Measurements from ENCODE around the gene ZFP64. TPM values are rescaled to one million over a fixed set of nuclear protein-coding genes. Genes with fewer than 3 reads are reported as not detected.
"Not testable (repeated sequence)": the region's sequence is repeated elsewhere in the genome, so short reads cannot be mapped to it uniquely, and the experiment has no call there.

Gene ZFP64
- total and polyA plus RNA-seq, 4 donors: 10.8 to 22.0 (median 14.6) TPM

- H3K4me3 ChIP-seq (ENCODE audit: low read depth, low read length): no peak overlapping the region
- 80% methylated on average over 2 of the region's 3 CpGs for WGBS (ENCODE audit: insufficient coverage)
- no peaks in the 10 kb centered on the region for H3K9me3 ChIP-seq (ENCODE audit: control insufficient read depth, insufficient read depth, low read length)
- H3K4me1 ChIP-seq (ENCODE audit: control insufficient read depth, insufficient read depth, low read length): no peaks in the 10 kb centered on the region
- H3K36me3 ChIP-seq (ENCODE audit: control insufficient read depth, insufficient read depth, low read length): no peaks in the 10 kb centered on the region
- no peaks in the 10 kb centered on the region for H3K27me3 ChIP-seq (ENCODE audit: control insufficient read depth, insufficient read depth, low read length)
- no peak for DNase-seq (ENCODE audit: low read depth in 4 of 6, low spot score in 6 of 6)
- H3K27ac ChIP-seq (ENCODE audit: low read depth, low read length): no peak overlapping the region
Measured at GRCh38 chr20:52226370-52226769, 34.8 kb upstream of the ZFP64 start.

GRCh38 chr20:52224920-52225319 lies 33.3 kb upstream of the ZFP64 start:
- Histone ChIP-seq H3K27ac (ENCODE audit: low read depth, low read length) (no peak overlapping the region), H3K27me3 (ENCODE audit: control insufficient read depth, insufficient read depth, low read length) (no peaks in the 10 kb centered on the region), H3K36me3 (ENCODE audit: control insufficient read depth, insufficient read depth, low read length) (no peaks in the 10 kb centered on the region), H3K4me3 (ENCODE audit: low read depth, low read length) (no peak overlapping the region), H3K4me1 (ENCODE audit: control insufficient read depth, insufficient read depth, low read length) (no peaks in the 10 kb centered on the region), H3K9me3 (ENCODE audit: control insufficient read depth, insufficient read depth, low read length) (no peaks in the 10 kb centered on the region)
- no peak for DNase-seq (ENCODE audit: low read depth in 4 of 6, low spot score in 6 of 6)
- WGBS (ENCODE audit: insufficient coverage): 33% methylated on average over 1 of the region's 3 CpGs

DNA sequence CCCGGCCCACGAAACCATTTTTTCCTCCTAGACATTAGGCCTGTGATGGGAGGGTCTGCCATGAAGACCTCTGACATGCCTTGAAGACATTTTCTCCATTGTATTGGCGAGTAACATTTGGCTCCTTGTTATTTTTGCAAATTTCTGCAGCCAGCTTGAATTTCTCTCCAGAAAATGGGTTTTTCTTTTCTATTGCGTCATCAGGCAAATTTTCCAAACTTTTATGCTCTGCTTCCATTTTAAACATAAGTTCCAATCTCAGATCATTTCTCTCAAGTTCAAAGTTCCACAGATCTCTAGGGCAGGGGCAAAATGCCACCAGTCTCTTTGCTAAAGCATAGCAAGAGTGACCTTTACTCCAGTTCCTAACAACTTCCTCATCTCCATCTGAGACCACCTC lies 29.8 kb upstream of the ZFP64 start:
- H3K36me3 ChIP-seq (ENCODE audit: control insufficient read depth, insufficient read depth, low read length); DNase-seq (ENCODE audit: low read depth in 4 of 6, low spot score in 6 of 6); H3K27ac ChIP-seq (ENCODE audit: low read depth, low read length); H3K4me3 ChIP-seq (ENCODE audit: low read depth, low read length); H3K27me3 ChIP-seq (ENCODE audit: control insufficient read depth, insufficient read depth, low read length); H3K9me3 ChIP-seq (ENCODE audit: control insufficient read depth, insufficient read depth, low read length); H3K4me1 ChIP-seq (ENCODE audit: control insufficient read depth, insufficient read depth, low read length): not testable (repeated sequence)
- WGBS (ENCODE audit: insufficient coverage): 96% methylated on average over 4 of the region's 4 CpGs

DNA sequence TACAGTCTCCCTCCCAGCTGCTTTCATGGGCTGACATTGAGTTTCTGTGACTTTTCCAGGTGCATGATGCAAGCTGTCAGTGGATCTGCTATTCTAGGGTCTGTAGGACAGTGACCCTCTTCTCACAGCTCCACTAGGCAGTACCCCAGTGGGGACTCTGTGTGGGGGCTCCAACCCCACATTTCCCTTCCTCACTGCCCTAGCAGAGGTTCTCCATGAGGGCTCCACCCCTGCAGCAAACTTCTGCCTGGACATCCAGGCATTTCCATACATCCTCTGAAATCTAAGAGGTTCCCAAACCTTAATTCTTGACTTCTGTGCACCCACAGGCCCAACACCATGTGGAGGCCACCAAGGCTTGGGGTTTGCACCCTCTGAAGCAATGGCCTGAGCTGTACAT lies 29.3 kb upstream of the ZFP64 start:
- not testable (repeated sequence) for H3K27ac ChIP-seq (ENCODE audit: low read depth, low read length); DNase-seq (ENCODE audit: low read depth in 4 of 6, low spot score in 6 of 6); H3K4me3 ChIP-seq (ENCODE audit: low read depth, low read length); H3K36me3 ChIP-seq (ENCODE audit: control insufficient read depth, insufficient read depth, low read length); H3K27me3 ChIP-seq (ENCODE audit: control insufficient read depth, insufficient read depth, low read length); H3K4me1 ChIP-seq (ENCODE audit: control insufficient read depth, insufficient read depth, low read length); H3K9me3 ChIP-seq (ENCODE audit: control insufficient read depth, insufficient read depth, low read length)

- Histone ChIP-seq H3K36me3 (ENCODE audit: control insufficient read depth, insufficient read depth, low read length) (no peaks in the 10 kb centered on the region), H3K27me3 (ENCODE audit: control insufficient read depth, insufficient read depth, low read length) (no peaks in the 10 kb centered on the region), H3K27ac (ENCODE audit: low read depth, low read length) (no peak overlapping the region), H3K4me3 (ENCODE audit: low read depth, low read length) (no peak overlapping the region), H3K4me1 (ENCODE audit: control insufficient read depth, insufficient read depth, low read length) (no peaks in the 10 kb centered on the region), H3K9me3 (ENCODE audit: control insufficient read depth, insufficient read depth, low read length) (peaks cover 3% of the 10 kb centered on the region)
- 75% methylated on average over 5 of the region's 9 CpGs for WGBS (ENCODE audit: insufficient coverage)
- no peak for DNase-seq (ENCODE audit: low read depth in 4 of 6, low spot score in 6 of 6)
Measured at GRCh38 chr20:52219441-52219840, 27.9 kb upstream of the ZFP64 start.

DNA sequence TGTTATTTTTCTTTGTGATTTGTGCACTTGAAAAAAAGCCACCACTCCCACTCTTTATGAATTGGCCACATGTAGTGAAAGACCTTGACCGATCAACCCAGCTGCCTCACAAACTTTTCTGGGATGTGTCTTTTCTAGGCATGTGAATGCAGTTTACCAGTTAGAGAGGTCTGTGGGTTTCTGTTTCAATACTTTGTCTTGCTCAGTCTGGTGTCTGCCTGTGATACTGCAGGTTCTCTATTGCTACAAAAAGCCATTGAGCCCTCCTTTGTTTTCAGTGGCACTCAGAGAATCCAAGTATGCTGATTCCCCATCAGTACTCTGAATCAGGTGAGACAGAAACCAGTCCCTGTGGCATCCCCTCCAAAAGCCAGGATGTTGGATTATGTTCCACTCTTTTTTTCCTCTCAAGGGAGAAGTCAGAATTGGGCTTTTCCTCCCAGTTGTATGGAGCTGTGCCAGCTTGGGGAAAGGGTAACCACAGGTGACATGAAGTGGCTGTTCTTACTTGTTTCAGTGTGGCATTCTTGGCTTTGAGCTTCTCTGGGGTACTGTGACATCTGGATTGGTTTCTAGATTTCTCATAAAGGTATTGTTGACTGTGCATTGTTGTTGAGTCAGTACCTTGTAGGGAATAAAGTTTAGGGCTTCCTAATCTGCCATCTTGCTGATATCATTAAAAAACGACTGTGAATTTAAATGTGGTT lies 26.3 kb upstream of the ZFP64 start:
- no peaks in the 10 kb centered on the region for H3K36me3 ChIP-seq (ENCODE audit: control insufficient read depth, insufficient read depth, low read length)
- no peak for DNase-seq (ENCODE audit: low read depth in 4 of 6, low spot score in 6 of 6)
- no CpG with 5 or more reads among the region's 2 CpGs for WGBS (ENCODE audit: insufficient coverage)
- H3K4me1 ChIP-seq (ENCODE audit: control insufficient read depth, insufficient read depth, low read length): no peaks in the 10 kb centered on the region
- H3K27ac ChIP-seq (ENCODE audit: low read depth, low read length): no peak overlapping the region
- H3K9me3 ChIP-seq (ENCODE audit: control insufficient read depth, insufficient read depth, low read length): peaks cover 3% of the 10 kb centered on the region
- no peak overlapping the region for H3K4me3 ChIP-seq (ENCODE audit: low read depth, low read length)
- no peaks in the 10 kb centered on the region for H3K27me3 ChIP-seq (ENCODE audit: control insufficient read depth, insufficient read depth, low read length)

GRCh38 chr20:52213995-52214394 lies 22.4 kb upstream of the ZFP64 start:
- Histone ChIP-seq H3K27ac (ENCODE audit: low read depth, low read length) (no peak overlapping the region), H3K27me3 (ENCODE audit: control insufficient read depth, insufficient read depth, low read length) (no peaks in the 10 kb centered on the region), H3K36me3 (ENCODE audit: control insufficient read depth, insufficient read depth, low read length) (no peaks in the 10 kb centered on the region), H3K9me3 (ENCODE audit: control insufficient read depth, insufficient read depth, low read length) (peaks cover 3% of the 10 kb centered on the region), H3K4me3 (ENCODE audit: low read depth, low read length) (no peak overlapping the region), H3K4me1 (ENCODE audit: control insufficient read depth, insufficient read depth, low read length) (no peaks in the 10 kb centered on the region)
- no peak for DNase-seq (ENCODE audit: low read depth in 4 of 6, low spot score in 6 of 6)
- no CpG with 5 or more reads among the region's 4 CpGs for WGBS (ENCODE audit: insufficient coverage)

GRCh38 chr20:52212943-52213342 lies 21.4 kb upstream of the ZFP64 start:
- H3K36me3 ChIP-seq (ENCODE audit: control insufficient read depth, insufficient read depth, low read length): no peaks in the 10 kb centered on the region
- DNase-seq (ENCODE audit: low read depth in 4 of 6, low spot score in 6 of 6): no peak
- H3K27ac ChIP-seq (ENCODE audit: low read depth, low read length): no peak overlapping the region
- no peak overlapping the region for H3K4me3 ChIP-seq (ENCODE audit: low read depth, low read length)
- no peaks in the 10 kb centered on the region for H3K27me3 ChIP-seq (ENCODE audit: control insufficient read depth, insufficient read depth, low read length)
- peaks cover 3% of the 10 kb centered on the region for H3K9me3 ChIP-seq (ENCODE audit: control insufficient read depth, insufficient read depth, low read length)
- no peaks in the 10 kb centered on the region for H3K4me1 ChIP-seq (ENCODE audit: control insufficient read depth, insufficient read depth, low read length)
- 57% methylated on average over 1 of the region's 2 CpGs for WGBS (ENCODE audit: insufficient coverage)

DNA sequence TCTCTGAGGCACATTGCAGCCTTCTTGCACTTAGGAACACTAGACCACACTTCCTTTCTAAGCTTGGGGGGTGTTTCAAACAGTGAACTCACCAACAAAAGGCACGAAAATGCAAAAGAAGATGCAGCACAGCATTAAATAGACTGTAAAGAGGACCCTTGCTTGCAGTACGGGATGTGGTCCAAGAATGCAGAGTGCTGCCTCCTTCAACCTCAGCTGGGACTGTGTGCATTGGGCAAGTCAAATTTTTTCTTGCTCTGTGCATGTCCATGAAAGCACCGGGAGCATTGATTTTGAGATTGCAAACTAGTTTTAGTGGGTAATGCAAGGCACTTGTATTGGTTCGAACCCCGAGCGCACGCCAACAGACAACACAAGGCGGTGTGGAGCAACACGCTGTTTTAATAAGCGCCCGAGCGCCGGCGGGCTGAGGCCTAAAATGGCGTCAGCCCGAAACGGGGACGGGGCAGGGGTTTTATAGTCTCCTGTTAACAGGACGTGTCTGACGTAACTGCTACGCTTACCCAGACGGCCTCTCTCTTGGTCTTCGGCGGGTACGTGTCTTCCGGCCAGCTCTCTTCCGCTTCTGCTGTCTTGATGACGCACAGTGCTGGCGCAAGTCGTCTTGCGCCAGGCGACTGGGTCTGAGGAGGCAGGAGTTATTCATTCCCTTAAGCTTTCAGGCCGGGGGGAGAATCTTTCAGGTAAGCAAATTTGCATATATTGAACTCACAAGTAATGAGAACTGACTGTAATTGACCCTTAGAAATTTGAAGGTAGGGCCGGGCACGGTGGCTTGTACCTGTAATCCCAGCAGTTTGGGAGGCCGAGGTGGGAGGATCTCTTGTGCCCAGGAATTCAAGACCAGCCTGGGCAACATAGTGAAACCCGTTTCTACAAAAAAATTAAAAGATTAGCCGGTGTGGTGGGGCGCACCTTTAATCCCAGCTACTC lies 18.7 kb upstream of the ZFP64 start:
- no peaks in the 10 kb centered on the region for H3K27me3 ChIP-seq (ENCODE audit: control insufficient read depth, insufficient read depth, low read length)
- no peaks in the 10 kb centered on the region for H3K9me3 ChIP-seq (ENCODE audit: control insufficient read depth, insufficient read depth, low read length)
- DNase-seq (ENCODE audit: low read depth in 4 of 6, low spot score in 6 of 6): no peak
- no peaks in the 10 kb centered on the region for H3K36me3 ChIP-seq (ENCODE audit: control insufficient read depth, insufficient read depth, low read length)
- no peak overlapping the region for H3K27ac ChIP-seq (ENCODE audit: low read depth, low read length)
- H3K4me3 ChIP-seq (ENCODE audit: low read depth, low read length): no peak overlapping the region
- WGBS (ENCODE audit: insufficient coverage): 94% methylated on average over 39 of the region's 39 CpGs
- no peaks in the 10 kb centered on the region for H3K4me1 ChIP-seq (ENCODE audit: control insufficient read depth, insufficient read depth, low read length)

DNA sequence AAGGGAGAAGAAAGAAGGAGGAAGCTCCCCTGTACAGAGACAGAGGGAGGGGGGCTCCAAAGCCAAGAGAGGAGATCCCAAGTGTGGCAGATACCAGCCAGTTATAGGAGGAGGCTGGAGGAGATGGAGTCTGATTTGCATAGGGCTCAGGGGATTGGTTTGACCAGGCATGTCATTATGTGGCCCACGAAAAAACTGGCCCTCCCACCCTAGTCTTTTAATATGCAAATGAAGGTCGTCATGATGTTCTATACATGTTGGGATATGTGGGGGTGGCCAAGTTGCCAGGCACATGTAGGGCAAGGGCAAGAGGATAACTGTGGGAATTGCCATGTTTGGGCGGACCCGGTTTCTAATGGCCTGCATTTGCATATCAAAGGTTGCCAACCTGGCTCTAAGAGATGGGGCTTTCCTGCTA lies 17.6 kb upstream of the ZFP64 start:
- Histone ChIP-seq H3K36me3 (ENCODE audit: control insufficient read depth, insufficient read depth, low read length) (no peaks in the 10 kb centered on the region), H3K4me1 (ENCODE audit: control insufficient read depth, insufficient read depth, low read length) (no peaks in the 10 kb centered on the region), H3K4me3 (ENCODE audit: low read depth, low read length) (no peak overlapping the region), H3K27me3 (ENCODE audit: control insufficient read depth, insufficient read depth, low read length) (no peaks in the 10 kb centered on the region), H3K27ac (ENCODE audit: low read depth, low read length) (no peak overlapping the region), H3K9me3 (ENCODE audit: control insufficient read depth, insufficient read depth, low read length) (no peaks in the 10 kb centered on the region)
- no peak for DNase-seq (ENCODE audit: low read depth in 4 of 6, low spot score in 6 of 6)
- WGBS (ENCODE audit: insufficient coverage): 5% methylated on average over 4 of the region's 4 CpGs
